ENCODE data around the gene FCAMR.

DNA sequence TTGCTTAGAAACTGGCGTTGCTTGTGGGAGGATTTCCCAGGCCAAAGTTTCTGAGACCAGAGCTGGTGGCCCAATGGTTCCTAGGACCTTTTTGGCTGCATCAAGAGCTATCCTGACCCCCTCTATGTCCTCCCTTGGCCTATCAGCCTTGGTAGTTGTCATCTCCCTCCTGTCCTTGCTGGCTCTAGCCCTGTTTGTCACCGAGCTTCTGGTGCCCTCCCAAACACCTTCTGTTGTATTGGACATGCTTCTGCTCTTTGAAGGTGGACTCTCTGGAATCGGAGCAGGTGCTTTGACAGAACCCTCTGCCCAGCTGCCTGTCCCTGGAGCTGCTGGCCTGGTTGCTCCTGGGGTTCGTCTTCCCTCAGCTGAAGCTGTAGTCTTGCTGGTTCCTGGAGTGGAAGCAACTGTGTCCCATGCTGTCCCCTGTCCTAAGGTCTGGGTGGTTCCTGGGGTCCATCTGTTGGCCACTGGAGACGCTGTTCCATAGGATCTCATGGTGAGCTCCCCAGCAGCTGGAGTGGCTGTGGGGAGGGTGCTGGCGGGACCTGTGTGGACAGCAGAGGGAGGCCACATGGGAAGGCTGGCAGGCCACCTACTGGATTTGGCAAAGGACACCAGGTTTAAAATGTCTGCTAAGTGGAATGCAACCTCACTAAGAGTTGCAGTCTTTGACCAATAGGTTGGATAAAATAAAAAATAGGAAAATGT lies 9.4 kb downstream of the FCAMR start:
- TF ChIP-seq CTCF (conservative IDR thresholded peaks at IDR 0.05 in 1 of 2, IDR thresholded peaks at IDR 0.05 in 1 of 2; ENCODE audit: extremely low read depth in 1 of 2, insufficient read depth in 1 of 2, low read depth in 1 of 2, low read length in 2 of 2): no peak
- TF ChIP-seq EZH2 (IDR thresholded peaks at IDR 0.05; ENCODE audit: borderline replicate concordance, low read length): no peak

Data from mammary epithelial cell (primary cell).